ENCODE measurements around the gene ZMYND8.

Gene ZMYND8

GRCh38 chr20:47303736-47304135 is 52.8 kb downstream of the ZMYND8 start:
- in situ Hi-C loops (cut with MboI; ENCODE audit: low sequenced_read_pairs, unreplicated experiment), result no loop called here
- TF ChIP-seq CTCF (IDR thresholded peaks at IDR 0.05; ENCODE audit: borderline replicate concordance, control extremely low read depth, extremely low read depth, insufficient read depth, missing control alignments), result no peak
- no peak for DNase-seq (ENCODE audit: low spot score)

GRCh38 chr20:47300071-47300470 is 56.4 kb downstream of the ZMYND8 start:
- in situ Hi-C loops (cut with MboI; ENCODE audit: low sequenced_read_pairs, unreplicated experiment), result no loop called here
- no peak for TF ChIP-seq CTCF (IDR thresholded peaks at IDR 0.05; ENCODE audit: borderline replicate concordance, control extremely low read depth, extremely low read depth, insufficient read depth, missing control alignments)
- DNase-seq (ENCODE audit: low spot score), result no peak

- DNase-seq (ENCODE audit: low spot score), result no peak
- TF ChIP-seq CTCF (IDR thresholded peaks at IDR 0.05; ENCODE audit: borderline replicate concordance, control extremely low read depth, extremely low read depth, insufficient read depth, missing control alignments), result no peak
- in situ Hi-C loops (cut with MboI; ENCODE audit: low sequenced_read_pairs, unreplicated experiment), result no loop called here
Measured at GRCh38 chr20:47298624-47299023, 57.9 kb downstream of the ZMYND8 start.

GRCh38 chr20:47297746-47298145 is 58.8 kb downstream of the ZMYND8 start:
- no peak for DNase-seq (ENCODE audit: low spot score)
- TF ChIP-seq CTCF (IDR thresholded peaks at IDR 0.05; ENCODE audit: borderline replicate concordance, control extremely low read depth, extremely low read depth, insufficient read depth, missing control alignments), result no peak
- in situ Hi-C loops (cut with MboI; ENCODE audit: low sequenced_read_pairs, unreplicated experiment), result no loop called here

GRCh38 chr20:47296950-47297349 is 59.5 kb downstream of the ZMYND8 start:
- in situ Hi-C loops (cut with MboI; ENCODE audit: low sequenced_read_pairs, unreplicated experiment), result no loop called here
- TF ChIP-seq CTCF (IDR thresholded peaks at IDR 0.05; ENCODE audit: borderline replicate concordance, control extremely low read depth, extremely low read depth, insufficient read depth, missing control alignments), result no peak

GRCh38 chr20:47295921-47296426 is 60.5 kb downstream of the ZMYND8 start:
- DNase-seq (ENCODE audit: low spot score), result no peak
- no peak for TF ChIP-seq CTCF (IDR thresholded peaks at IDR 0.05; ENCODE audit: borderline replicate concordance, control extremely low read depth, extremely low read depth, insufficient read depth, missing control alignments)
- in situ Hi-C loops (cut with MboI; ENCODE audit: low sequenced_read_pairs, unreplicated experiment), result no loop called here

More at GRCh38 chr20:47296950-47297349, 59.5 kb downstream of the ZMYND8 start:
- no peak for DNase-seq (ENCODE audit: low spot score)

Measured in GM13976 (cell line).